ENCODE data around the gene IKZF5. TPM values are rescaled to one million over a fixed set of nuclear protein-coding genes. Genes with fewer than 3 reads are reported as not detected.
A peak's percentile ranks its signal among the peaks of the same experiment; 100 is the strongest.

Gene IKZF5
- total RNA-seq (2014; rRNA removed; shearing (Covaris generic)), result 3.4 TPM in 2 replicates
- polyA plus RNA-seq (2015; cell fraction: cytosol; rRNA removed), result 5.4 and 5.7 TPM in 2 replicates
- polyA plus RNA-seq (2015; cell fraction: nucleus; rRNA removed), result 16.3 and 19.3 TPM in 2 replicates

- peak; percentile 95 for DNase-seq (ENCODE audit: low read depth, low spot score)
- in situ Hi-C loops (cut with HindIII; ENCODE audit: low pct_unique_long_range_greater_than_20kb, low sequenced_read_pairs), result no loop called here
These were observed at the start of gene IKZF5, which contains the start of gene ACADSB for GRCh38 chr10:123008355-123009104. IKZF5 (minus strand) TSS chr10:123008795; CDS start chr10:122998625, 10,170 bp downstream. ACADSB (plus strand) TSS chr10:123009006; CDS start chr10:123009030, 24 bp downstream.

- no peak for DNase-seq (ENCODE audit: low read depth, low spot score)
- in situ Hi-C loops (cut with HindIII; ENCODE audit: low pct_unique_long_range_greater_than_20kb, low sequenced_read_pairs), result no loop called here
These were observed 49.4 kb upstream of the IKZF5 start for GRCh38 chr10:123057968-123058367.

- in situ Hi-C loops (cut with HindIII; ENCODE audit: low pct_unique_long_range_greater_than_20kb, low sequenced_read_pairs), result no loop called here
- no peak for DNase-seq (ENCODE audit: low read depth, low spot score)
These were observed 37.6 kb upstream of the IKZF5 start for GRCh38 chr10:123045961-123046731.

GRCh38 chr10:123044391-123044790, 35.8 kb upstream of the IKZF5 start:
- peak; percentile 26 for DNase-seq (ENCODE audit: low read depth, low spot score)
- in situ Hi-C loops (cut with HindIII; ENCODE audit: low pct_unique_long_range_greater_than_20kb, low sequenced_read_pairs), result no loop called here

GRCh38 chr10:123043409-123043925, 34.9 kb upstream of the IKZF5 start:
- DNase-seq (ENCODE audit: low read depth, low spot score), result peak; percentile 78
- in situ Hi-C loops (cut with HindIII; ENCODE audit: low pct_unique_long_range_greater_than_20kb, low sequenced_read_pairs), result no loop called here

GRCh38 chr10:123042708-123043408, 34.3 kb upstream of the IKZF5 start:
- in situ Hi-C loops (cut with HindIII; ENCODE audit: low pct_unique_long_range_greater_than_20kb, low sequenced_read_pairs), result no loop called here
- no peak for DNase-seq (ENCODE audit: low read depth, low spot score)

GRCh38 chr10:123039632-123039930, 31.0 kb upstream of the IKZF5 start:
- in situ Hi-C loops (cut with HindIII; ENCODE audit: low pct_unique_long_range_greater_than_20kb, low sequenced_read_pairs), result no loop called here
- DNase-seq (ENCODE audit: low read depth, low spot score), result no peak

- in situ Hi-C loops (cut with HindIII; ENCODE audit: low pct_unique_long_range_greater_than_20kb, low sequenced_read_pairs), result no loop called here
- DNase-seq (ENCODE audit: low read depth, low spot score), result no peak
These were observed 30.4 kb upstream of the IKZF5 start for GRCh38 chr10:123038782-123039631.

GRCh38 chr10:123035467-123036086, 27.0 kb upstream of the IKZF5 start:
- in situ Hi-C loops (cut with HindIII; ENCODE audit: low pct_unique_long_range_greater_than_20kb, low sequenced_read_pairs), result no loop called here
- DNase-seq (ENCODE audit: low read depth, low spot score), result no peak

GRCh38 chr10:123034332-123034731, 25.7 kb upstream of the IKZF5 start:
- DNase-seq (ENCODE audit: low read depth, low spot score), result no peak
- in situ Hi-C loops (cut with HindIII; ENCODE audit: low pct_unique_long_range_greater_than_20kb, low sequenced_read_pairs), result no loop called here

- in situ Hi-C loops (cut with HindIII; ENCODE audit: low pct_unique_long_range_greater_than_20kb, low sequenced_read_pairs), result no loop called here
- no peak for DNase-seq (ENCODE audit: low read depth, low spot score)
These were observed 22.5 kb upstream of the IKZF5 start for GRCh38 chr10:123031124-123031523.

GRCh38 chr10:123027861-123028260, 19.3 kb upstream of the IKZF5 start:
- in situ Hi-C loops (cut with HindIII; ENCODE audit: low pct_unique_long_range_greater_than_20kb, low sequenced_read_pairs), result no loop called here
- no peak for DNase-seq (ENCODE audit: low read depth, low spot score)

- in situ Hi-C loops (cut with HindIII; ENCODE audit: low pct_unique_long_range_greater_than_20kb, low sequenced_read_pairs), result no loop called here
- peak; percentile 67 for DNase-seq (ENCODE audit: low read depth, low spot score)
These were observed 17.7 kb upstream of the IKZF5 start for GRCh38 chr10:123026302-123026701.

GRCh38 chr10:123024540-123024939, 15.9 kb upstream of the IKZF5 start:
- in situ Hi-C loops (cut with HindIII; ENCODE audit: low pct_unique_long_range_greater_than_20kb, low sequenced_read_pairs), result no loop called here
- DNase-seq (ENCODE audit: low read depth, low spot score), result no peak

- in situ Hi-C loops (cut with HindIII; ENCODE audit: low pct_unique_long_range_greater_than_20kb, low sequenced_read_pairs), result no loop called here
- DNase-seq (ENCODE audit: low read depth, low spot score), result peak; percentile 52
These were observed 12.9 kb upstream of the IKZF5 start for GRCh38 chr10:123021517-123021916.

GRCh38 chr10:123019941-123020703, 11.5 kb upstream of the IKZF5 start:
- in situ Hi-C loops (cut with HindIII; ENCODE audit: low pct_unique_long_range_greater_than_20kb, low sequenced_read_pairs), result no loop called here
- no peak for DNase-seq (ENCODE audit: low read depth, low spot score)
